TTC549 (cell line): ENCODE measurements around the gene BDP1.
"Not testable (repeated sequence)": the region's sequence is repeated elsewhere in the genome, so short reads cannot be mapped to it uniquely, and the experiment has no call there.

Experiments
- FAIRE-seq: peaks from 2 replicates; lab custom pipeline; 2012; peaks lifted over from hg19 to GRCh38; lab: Jason Lieb, UNC

The BDP1 gene, protein sequence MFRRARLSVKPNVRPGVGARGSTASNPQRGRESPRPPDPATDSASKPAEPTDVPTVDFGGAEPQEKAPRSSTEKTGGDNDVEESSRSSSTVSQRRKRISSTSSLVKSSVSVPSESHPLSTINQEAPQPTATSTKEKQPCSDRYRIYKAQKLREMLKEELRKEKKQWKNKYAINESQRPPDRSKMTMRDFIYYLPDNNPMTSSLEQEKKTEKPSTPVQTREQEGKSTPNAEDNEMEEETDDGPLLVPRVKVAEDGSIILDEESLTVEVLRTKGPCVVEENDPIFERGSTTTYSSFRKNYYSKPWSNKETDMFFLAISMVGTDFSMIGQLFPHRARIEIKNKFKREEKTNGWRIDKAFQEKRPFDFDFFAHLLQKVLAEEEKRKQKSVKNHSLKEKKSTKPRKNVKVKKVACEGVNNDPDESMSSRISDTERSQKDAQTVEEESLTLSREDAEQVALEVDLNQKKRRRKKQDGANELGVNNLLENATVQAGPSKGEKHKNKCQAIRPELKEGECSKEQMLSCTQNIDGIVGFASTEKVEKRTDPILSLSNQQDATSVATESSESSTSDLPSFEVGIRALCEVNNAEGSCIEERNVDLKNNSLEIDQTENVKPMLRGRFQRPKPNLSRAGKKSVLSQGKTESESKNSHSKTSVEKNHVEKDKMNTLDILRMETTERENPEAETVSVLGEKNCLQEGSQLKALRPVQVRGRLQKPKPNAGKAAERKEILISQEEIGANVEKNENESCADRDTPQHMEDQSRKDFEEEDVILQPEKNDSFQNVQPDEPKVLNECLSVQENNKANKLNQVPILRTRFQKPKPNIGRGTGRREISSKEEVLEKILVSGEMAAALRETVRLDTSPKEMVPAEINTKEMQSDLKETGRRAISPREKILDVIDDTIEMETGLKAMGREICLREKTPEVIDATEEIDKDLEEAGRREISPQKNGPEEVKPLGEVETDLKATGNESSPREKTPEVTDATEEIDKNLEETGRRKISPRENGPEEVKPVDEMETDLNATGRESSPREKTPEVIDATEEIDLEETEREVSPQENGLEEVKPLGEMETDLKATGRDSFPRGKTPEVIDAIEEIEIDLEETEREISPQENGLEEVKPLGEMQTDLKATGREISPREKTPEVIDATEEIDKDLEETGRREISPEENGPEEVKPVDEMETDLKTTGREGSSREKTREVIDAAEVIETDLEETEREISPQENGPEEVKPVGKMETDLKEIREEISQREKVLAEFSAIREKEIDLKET (N-terminal part only)

DNA sequence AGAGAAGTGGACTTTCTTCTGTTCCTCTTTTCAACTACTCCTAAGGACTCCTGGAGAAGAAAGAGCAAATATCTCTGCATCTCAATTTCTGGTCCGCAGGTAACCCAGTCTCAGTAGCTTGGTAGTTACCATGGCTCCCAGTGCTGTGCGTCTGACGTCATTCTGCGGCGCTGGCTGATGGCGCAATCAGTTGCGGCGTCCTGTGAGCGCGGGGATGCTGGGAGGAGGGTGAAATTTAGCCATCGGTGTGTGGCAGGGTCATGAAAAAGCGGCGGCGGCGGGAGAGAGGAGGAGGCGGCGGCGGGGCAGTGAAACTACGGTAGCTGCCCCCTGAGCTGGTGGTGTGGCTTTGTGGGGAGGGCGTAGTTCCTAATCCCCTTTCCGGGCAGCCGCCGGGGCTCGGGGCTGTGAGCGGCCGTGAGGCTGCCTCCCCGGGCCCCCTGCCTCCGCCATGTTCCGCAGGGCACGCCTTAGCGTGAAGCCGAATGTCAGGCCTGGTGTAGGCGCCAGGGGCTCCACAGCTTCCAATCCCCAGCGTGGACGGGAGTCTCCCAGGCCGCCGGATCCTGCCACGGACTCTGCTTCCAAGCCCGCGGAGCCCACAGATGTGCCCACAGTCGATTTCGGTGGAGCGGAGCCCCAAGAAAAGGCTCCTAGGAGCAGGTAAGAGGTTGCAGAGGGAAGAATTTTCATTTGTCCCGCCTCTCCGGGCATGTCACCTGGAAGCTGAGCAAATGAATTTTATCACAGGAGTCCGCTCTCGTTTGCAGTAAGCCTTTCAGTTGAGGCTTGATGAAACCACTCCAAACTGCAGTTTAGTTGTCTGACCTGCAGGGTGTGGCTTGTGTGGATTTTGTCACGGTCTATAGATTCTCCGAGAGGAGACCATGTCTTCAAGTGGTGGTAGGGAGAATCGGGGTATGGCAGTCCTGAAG, at the start of gene BDP1:
Gene BDP1, plus strand, starts transcription at position 225 of the 935 bp plus-strand sequence. Its CDS starts 227 bp downstream, at position 452.
- peak; percentile 17 for FAIRE-seq

DNA sequence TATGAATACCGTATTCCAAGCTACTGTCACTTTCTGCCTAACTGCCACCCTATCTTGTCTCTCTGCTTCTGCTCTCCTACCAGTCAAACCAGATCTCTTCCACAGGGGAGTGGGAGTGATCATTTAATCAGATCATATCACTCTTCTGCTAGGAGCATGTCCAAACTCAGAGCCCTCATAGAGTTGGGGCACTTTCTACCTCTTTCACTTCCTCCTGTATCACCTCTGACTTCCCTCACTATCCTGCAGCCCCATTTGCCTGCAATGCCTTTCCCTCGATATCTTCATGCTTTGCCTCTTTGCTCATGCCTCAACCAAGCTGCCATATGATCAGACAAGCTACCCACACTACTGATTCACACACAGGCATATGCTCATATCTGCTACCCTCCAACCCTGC, 45.4 kb upstream of the BDP1 start:
- FAIRE-seq: not testable (repeated sequence)

DNA sequence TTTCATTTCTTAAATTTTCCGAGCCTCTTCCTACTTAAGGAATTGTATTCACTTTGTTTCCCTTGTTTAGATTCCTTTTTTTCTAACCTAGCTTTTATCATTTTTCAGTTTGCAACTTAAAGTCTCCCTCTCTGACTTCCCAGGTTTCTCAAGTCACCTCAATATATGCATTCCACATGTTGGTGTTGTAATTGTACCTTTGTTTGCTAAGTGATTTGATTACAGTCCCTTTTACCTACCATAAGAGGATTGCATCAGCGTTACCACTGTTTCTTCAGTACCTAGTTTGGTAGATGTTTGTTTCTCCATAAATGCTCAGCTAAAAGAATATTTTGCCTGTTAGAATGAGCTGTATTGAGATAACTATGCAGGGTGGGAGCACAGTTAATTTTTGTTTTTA, 39.8 kb upstream of the BDP1 start:
- FAIRE-seq: not testable (repeated sequence)

DNA sequence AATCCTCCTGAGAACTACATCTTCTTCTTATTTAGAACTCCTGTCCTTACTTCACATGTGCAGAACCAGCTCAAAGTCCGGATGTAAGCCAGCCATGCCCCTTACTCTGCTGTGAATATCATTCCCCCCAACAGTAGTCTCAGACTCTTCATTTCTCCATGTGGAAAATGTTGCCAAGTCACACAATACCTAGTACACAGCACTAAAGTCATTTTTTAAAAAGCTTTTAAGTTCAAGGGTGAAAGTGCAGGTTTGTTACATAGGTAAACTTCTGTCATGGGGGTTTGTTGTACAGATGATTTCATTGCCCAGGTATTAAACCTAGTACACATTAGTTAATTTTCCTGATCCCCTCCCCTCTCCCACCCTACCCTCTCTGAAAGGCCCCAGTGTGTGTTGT, 37.4 kb upstream of the BDP1 start:
- FAIRE-seq: not testable (repeated sequence)

DNA sequence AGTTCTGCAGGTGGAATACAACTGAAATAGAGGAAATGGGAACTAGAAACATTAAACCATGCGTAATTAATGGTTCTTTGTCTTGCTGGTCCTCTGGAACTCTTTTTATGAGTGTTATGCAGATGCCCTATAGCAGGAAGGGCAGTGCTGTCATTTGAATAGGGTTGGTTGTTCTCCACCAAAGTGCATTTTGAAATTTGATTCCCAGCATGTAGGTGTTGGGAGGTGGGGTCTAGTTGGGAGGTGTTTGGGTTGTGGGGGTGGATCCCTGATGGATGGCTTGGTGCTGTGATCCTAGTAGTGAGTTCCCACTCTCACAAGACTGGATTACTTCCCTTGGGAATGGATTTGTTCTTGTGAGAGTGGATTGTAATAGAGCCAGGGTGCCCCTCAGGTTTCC, 34.2 kb upstream of the BDP1 start:
- FAIRE-seq: not testable (repeated sequence)

DNA sequence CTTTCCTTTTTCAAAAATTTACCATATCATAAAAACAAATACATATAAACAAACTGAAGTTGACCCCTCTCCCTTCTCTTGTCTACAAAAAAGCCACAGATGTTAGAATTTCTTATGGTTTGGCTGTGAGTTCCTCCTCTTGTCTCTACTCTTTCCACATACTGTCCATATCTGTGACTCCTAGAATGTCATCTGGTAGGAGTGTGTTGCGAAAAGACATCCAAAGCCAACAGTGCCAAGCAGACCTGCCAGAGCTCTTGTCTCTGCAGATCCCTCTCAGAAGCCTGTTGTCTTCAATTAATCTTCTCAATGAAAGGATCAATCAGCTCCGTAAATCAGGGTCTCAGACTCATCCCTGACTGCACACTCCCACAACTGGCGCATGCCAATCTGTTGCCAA, 31.6 kb upstream of the BDP1 start:
- FAIRE-seq: not testable (repeated sequence)

DNA sequence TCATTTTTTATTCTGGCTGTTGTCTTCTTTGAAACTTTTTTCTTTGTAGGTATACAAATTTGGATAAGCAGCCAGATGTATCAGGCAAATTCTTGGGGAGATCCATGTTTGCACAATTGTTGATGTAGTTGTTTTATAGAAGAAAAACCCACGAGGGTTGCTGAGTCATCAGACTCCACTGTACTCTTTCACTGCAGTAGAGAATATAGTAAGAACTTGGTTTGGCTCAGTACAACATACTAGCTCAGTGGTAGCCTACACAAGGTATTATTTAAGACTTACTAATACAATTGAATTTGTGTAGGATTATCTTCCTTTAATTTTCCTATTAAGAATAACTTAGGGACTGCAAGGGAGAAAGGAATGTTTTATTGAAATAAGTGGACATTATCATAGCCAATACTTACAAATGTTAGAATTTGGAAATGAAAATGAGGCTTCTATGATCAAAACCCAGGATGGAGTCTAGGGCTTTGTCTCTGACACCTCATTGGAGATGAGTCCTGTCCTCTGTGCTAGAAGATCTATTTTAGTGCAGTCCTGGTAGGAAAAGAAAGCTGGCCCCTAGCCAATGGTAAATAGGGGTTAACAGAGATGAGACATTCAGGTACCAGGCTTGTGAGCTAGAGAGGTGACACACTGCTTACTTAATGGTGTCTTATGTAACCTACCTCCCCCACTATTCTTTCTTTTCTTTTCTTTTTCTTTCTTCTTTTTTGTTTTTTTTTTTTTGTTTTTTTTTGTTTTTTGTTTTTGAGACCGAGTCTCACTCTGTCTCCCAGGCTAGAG, 28.6 kb upstream of the BDP1 start:
- not testable (repeated sequence) for FAIRE-seq

DNA sequence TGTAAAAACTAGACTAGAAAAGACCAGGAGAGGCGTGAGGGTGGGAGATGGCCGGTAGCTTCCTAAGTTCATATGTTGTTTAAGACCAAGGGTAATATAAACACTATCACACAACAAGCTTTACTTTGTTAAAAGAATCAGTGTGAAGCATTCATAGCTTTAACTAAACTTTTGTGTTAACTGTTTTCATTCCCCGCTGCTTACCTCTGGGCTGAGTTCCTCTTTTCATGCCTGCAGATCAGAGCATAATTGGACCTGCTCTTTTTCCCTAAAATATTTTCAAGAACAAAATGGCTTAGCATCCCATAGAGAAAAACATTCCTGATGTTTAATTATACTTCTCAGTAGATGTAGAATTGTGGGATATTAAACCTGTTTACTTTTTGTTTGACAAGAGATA, 23.0 kb upstream of the BDP1 start:
- not testable (repeated sequence) for FAIRE-seq

DNA sequence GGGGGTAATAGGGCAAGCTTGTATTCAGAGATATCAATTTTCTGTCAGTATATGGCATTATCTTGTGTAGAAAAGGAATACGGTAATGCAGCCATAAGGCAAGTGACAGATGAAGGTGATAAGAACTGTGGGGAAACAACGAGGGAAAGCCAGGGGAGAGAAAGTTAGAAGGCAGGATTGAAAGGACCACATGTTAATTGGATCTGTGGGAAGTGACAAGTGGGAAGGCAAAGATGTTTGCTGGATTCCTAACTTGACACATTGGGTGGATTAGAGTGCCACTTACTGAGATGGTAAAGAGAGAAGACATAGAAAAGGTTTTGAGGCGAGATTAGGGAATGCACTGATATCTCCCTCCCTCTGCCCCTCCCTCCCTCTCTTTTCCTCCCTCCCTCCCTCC, 20.6 kb upstream of the BDP1 start:
- not testable (repeated sequence) for FAIRE-seq

DNA sequence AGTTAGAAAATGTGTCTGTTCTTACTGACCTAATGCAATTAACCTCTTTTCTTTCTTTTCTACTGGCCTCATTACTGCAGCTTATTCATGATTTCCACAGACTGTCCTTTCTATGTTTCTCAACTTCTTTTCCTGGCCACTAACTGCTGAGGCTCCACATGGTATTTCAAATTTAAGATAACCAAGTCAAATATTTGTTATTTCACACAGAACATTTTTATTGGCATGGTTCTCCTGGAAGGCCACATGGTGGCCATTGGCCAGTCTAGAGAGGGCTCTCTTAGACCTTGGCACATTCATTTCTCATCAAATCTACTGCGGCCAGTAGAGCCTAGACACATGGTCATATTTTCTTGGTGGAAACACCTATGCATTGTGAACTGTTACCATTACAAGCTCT, 13.9 kb upstream of the BDP1 start:
- not testable (repeated sequence) for FAIRE-seq

DNA sequence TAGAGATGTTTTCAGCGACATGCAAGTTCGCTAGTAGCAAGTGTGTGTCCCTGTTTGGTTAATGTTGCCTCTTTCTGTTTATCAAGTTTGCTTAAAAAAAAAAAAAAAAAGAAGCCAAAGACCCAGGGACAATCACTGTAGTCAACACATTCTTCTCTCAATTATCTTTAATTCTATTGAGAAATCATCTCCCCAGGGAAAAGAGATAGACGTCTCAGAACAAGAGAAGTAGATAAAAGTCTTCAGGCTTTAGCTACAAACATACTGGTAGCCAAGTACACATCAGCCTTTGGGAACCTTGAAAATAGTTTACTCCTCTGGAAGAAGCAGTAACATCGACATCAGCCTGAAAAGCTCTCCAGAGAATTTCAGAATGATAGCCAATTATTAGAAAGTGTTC, 11.6 kb upstream of the BDP1 start:
- FAIRE-seq: not testable (repeated sequence)

DNA sequence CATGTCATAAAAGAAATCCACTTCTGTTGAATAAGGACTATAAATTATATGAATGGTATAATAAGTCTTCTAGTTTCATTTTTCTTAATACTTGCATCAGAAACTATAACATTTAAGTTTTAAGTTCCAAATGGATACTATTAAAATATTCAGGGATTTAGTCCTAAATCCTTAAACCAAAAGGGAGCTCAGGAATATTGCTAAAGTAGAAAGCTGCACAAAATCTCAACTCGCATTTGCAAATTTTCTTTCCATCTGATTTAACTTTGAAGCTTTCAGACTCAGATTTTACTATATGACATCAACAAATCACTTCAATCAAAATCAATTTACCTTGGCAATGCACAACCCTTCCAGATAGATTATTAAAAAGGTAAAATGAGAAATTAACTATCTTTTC, 10.4 kb upstream of the BDP1 start:
- FAIRE-seq: not testable (repeated sequence)

DNA sequence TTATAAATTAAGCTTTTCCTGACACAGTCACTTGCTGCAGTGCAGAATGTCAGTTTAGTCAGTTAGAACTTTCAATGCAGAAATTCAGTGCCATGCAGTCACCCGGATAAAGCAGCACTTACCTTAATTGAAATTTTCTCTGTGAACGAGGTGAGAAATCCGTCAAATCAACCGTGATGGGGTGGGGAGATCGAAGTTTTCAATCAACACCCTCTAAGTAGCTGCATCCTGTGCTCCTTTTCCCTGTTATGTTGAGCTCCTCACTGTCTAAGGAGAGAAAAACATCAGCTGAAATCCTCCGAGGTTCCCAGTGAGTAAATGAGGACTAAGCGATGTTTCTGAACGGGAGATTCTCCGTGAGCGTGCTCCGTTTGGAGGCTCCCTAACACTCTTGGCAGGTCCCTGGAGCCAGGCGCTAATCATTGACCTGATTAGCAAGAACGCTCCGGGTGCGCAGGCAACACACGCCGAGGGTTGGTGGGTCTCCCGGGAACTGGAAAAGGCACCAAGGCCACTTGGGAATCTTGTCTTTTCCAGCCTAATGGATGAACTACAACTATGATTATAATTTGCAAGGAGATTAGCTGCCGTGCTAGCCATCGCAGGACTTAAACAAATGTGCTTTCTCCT, 9.8 kb upstream of the BDP1 start:
- FAIRE-seq: not testable (repeated sequence)

DNA sequence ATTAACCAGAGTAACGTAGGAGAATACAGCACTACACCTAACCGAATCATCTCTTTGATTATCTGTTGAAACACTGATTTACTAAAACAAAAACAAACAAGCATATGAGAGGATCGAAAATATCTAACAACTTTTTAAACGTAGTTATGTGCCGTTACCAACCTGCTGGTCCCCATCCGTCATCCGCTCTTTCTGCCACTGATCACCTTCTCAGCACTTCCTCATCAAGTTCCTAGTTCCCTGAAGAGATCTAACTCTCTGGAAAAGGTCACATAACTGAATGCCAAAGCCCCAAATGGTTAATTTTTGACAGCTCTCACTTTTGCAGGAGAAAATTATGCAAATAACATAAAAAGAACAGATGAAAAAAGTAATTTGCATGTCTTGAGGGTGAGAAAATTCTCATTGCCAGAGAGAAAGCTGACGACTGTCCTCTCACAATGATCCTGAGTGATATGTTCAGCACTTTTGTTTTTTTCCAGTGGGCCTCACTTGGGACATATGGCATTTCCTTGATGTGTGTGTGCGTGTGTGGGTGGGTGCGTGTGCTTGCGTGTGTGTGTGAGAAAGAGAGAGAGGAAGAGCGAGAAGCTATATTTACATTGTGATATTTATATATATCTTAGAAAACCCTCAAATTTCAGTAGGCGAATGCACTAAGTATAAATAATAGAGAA, 8.8 kb upstream of the BDP1 start:
- not testable (repeated sequence) for FAIRE-seq

DNA sequence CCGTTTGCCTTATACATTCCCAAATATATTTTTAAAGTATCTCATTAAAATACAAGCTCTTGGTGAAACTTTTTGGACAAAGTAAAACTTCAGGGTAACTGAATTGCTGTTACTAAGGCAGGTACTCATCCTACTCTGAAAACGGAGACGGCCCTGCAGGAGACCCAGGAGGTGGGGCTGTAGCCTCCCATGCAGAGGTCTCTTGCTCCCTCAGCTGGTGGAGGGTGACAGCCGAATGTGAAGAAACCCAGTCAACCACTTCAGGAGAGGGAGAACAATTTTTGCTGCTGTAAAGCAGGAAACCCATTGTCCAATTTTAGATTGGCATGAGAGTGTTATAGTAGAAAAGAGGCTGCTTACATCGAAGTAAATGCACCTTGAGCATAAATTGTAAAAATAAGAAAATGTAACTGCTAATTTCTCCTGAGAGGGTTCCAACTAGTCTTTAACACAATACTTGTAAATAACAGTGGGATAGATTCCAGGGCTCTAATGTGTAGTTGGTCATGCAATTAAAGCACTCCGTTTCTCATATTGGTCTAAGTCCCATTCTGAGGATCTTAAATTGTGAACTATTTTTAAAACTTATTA, 8.1 kb upstream of the BDP1 start:
- FAIRE-seq: peak; percentile 85

DNA sequence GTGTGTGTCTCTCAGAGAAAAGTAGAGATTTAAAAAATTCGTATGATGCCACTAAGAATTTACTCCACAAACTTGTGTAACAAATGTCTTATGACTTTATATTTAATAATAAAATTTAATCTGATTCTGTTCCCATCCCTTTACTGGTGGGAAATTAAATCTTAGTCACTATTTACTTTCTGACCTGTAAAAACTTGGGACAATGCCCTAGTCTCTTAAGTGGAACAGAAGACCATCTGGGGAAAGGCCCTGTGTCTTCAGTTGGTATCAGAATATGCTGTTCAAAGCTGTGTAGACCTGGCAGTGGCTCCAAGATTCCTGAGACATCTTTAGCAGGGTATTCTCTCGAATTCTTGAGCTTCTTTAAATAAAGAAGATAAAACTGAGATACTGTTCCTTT, 2.6 kb upstream of the BDP1 start:
- no peak for FAIRE-seq

DNA sequence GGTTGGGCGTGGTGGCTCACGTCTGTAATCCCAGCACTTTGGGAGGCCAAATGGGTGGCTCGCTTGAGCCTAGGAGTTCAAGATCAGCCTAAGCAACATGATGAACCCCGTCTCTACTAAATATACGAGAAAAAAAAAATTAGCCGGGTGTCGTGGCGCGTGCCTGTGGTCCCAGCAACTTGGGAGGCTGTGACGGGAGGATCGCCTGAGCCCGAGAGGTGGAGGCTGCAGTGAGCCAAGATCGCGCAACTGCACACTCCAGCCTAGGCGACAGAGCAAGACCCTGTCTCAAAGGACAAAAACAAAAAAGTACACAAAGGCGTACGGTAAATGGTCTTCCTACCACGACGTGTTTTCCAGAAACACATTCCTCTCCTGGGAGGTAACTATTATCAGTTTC, 538 bp upstream of the BDP1 start:
- no peak for FAIRE-seq

DNA sequence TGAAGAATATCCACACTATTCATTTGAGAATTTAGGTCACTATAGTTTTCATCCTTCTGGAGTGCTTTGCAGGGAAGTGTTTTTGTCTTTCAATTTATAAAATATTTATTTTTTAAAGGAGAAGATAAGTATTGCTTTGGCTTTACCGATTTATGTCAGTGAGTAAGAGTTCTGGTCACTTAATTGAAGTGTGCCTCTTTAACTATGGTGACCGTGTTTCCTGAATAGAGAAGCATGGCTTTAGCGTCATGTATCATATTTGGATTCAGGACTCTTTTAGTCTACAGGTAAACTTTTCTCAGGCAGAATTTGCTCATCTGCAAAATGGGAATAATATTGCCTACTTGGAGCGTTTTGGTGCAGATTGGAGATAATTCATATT, 902 bp downstream of the BDP1 start:
- FAIRE-seq: no peak

DNA sequence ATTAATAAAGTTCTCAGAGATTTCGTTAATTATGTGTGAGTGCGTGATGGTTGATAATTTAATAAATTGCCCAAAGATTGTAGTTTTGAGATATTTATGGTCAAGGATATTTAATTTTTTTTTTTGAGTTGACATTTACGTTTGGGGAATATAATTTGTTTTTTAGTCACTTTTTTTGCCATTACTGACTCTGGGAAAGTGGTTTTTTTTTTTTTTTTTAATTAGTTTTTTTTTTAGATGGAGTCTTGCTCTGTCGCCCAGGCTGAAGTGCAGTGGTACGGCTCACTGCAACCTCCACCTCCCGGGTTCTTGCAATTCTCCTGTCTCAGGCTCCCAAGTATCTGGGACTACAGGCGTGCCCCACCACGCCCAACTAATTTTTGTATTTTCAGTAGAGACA, 1.7 kb downstream of the BDP1 start:
- FAIRE-seq: no peak
